SK-N-MC (cell line): Measurements from ENCODE around the gene PPP4R3A.

ENCODE experiments used
- EZH2 ChIP-seq: fragments of 200-600 bp; sonication (generic); IDR thresholded peaks from one replicate; pipeline ENCODE4 v1.6.1; 2017; ENCODE audit warnings: antibody characterized with exemption
- FOXP2 ChIP-seq: optimal IDR thresholded peaks from 2 replicates; pipeline ENCODE3; 2011; ENCODE audit warnings: mild to moderate bottlenecking, moderate library complexity; ENCODE audit not compliant: insufficient read depth; ENCODE audit errors: extremely low read length, control extremely low read depth
- POLR2AphosphoS5 ChIP-seq: IDR thresholded peaks from 2 replicates; pipeline ENCODE4 v1.6.1; 2012; ENCODE audit warnings: mild to moderate bottlenecking, low read depth, low read length, borderline replicate concordance

- no peak for TF ChIP-seq POLR2AphosphoS5
- TF ChIP-seq EZH2: no peak
- TF ChIP-seq FOXP2: no peak
These were observed 25.9 kb downstream of the PPP4R3A start for GRCh38 chr14:91484186-91484585.
